ENCODE data around the gene SGK1.

- TF ChIP-seq CTCF (IDR thresholded peaks at IDR 0.05): no peak
- TF ChIP-seq POLR2A (IDR thresholded peaks at IDR 0.05): no peak
These were observed 45.6 kb upstream of the SGK1 start for GRCh38 chr6:134363323-134364039.

All from Peyer's patch (tissue), 4 donors.